CD14-positive monocyte (primary cell): Measurements from ENCODE around the gene TMEM129. TPM values are rescaled to one million over a fixed set of nuclear protein-coding genes. Genes with fewer than 3 reads are reported as not detected.
A peak's percentile ranks its signal among the peaks of the same experiment; 100 is the strongest.

Source experiments
- DNase-seq, 3 donors: peaks; one replicate each; pipeline ENCODE4 v3.0.0-alpha.2; 2011 to 2022
- H2AFZ ChIP-seq: 2 replicates; pipeline ENCODE4 v1.6.0; 2012; ENCODE audit warnings: mild to moderate bottlenecking, low read depth, low read length, inconsistent platforms; ENCODE audit not compliant: insufficient read depth, poor library complexity, severe bottlenecking
- H3K27ac ChIP-seq, 2 donors: 1 replicate in 1 of 2; 2 replicates in 1 of 2; pipeline ENCODE4 v1.5.1; 2012 to 2013; ENCODE audit warnings: low read length in 2 of 2, control low read depth in 1 of 2, inconsistent platforms in 1 of 2, low read depth in 1 of 2, mild to moderate bottlenecking in 1 of 2
- H3K27me3 ChIP-seq, 2 donors: one replicate each; pipeline versions ENCODE4 v1.6.0 to v1.6.1; 2011 to 2013; ENCODE audit warnings: low read length in 2 of 2; ENCODE audit not compliant: control insufficient read depth in 2 of 2, insufficient read depth in 2 of 2
- H3K36me3 ChIP-seq, 2 donors: replicated peaks in 1 of 2; 1 replicate in 1 of 2; 2 replicates in 1 of 2; pipeline versions ENCODE4 v1.5.1 to v1.6.1; 2012 to 2013; ENCODE audit warnings: low read length in 2 of 2, control low read depth in 1 of 2, inconsistent platforms in 1 of 2, mild to moderate bottlenecking in 1 of 2; ENCODE audit not compliant: insufficient read depth in 2 of 2, control insufficient read depth in 1 of 2
- H3K4me1 ChIP-seq, 2 donors: 1 replicate in 1 of 2; 2 replicates in 1 of 2; pipeline versions ENCODE4 v1.5.1 to v1.6.1; 2012 to 2013; ENCODE audit warnings: low read length in 2 of 2, control low read depth in 1 of 2, inconsistent platforms in 1 of 2, mild to moderate bottlenecking in 1 of 2, moderate library complexity in 1 of 2; ENCODE audit not compliant: insufficient read depth in 2 of 2, control insufficient read depth in 1 of 2
- H3K4me2 ChIP-seq: replicated peaks from 2 replicates; pipeline ENCODE3; 2012; ENCODE audit warnings: low read length, moderate library complexity, mild to moderate bottlenecking; ENCODE audit not compliant: poor library complexity, severe bottlenecking; ENCODE audit errors: extremely low read depth
- H3K4me3 ChIP-seq, 3 experiments: fragments of 200-600 bp in 1 of 3; sonication (generic) in 1 of 3; replicated peaks in 1 of 3; 1 replicate in 2 of 3; 2 replicates in 1 of 3; pipeline ENCODE4 v1.5.1; 2011 to 2013; ENCODE audit warnings: low read length in 3 of 3, mild to moderate bottlenecking in 3 of 3, control low read depth in 2 of 3, low read depth in 2 of 3, inconsistent platforms in 1 of 3, moderate library complexity in 1 of 3
- H3K79me2 ChIP-seq: 2 replicates; pipeline ENCODE4 v1.6.0; 2012; ENCODE audit warnings: mild to moderate bottlenecking, control low read depth, inconsistent platforms, low read length, moderate library complexity; ENCODE audit not compliant: insufficient read depth
- H3K9ac ChIP-seq: 2 replicates; pipeline ENCODE4 v1.6.0; 2017; ENCODE audit warnings: low read length, mild to moderate bottlenecking; ENCODE audit not compliant: insufficient read depth, poor library complexity, severe bottlenecking
- H3K9me3 ChIP-seq, 2 donors: replicated peaks in 1 of 2; 1 replicate in 1 of 2; 2 replicates in 1 of 2; pipeline versions ENCODE4 v1.5.1 to v1.6.1; 2012 to 2013; ENCODE audit warnings: low read length in 2 of 2, control low read depth in 1 of 2; ENCODE audit not compliant: control insufficient read depth in 1 of 2, insufficient read depth in 1 of 2
- H4K20me1 ChIP-seq: 2 replicates; pipeline ENCODE4 v1.6.0; 2012; ENCODE audit warnings: mild to moderate bottlenecking, low read length, control low read depth, moderate library complexity; ENCODE audit not compliant: insufficient read depth
- H3K27ac Mint-ChIP-seq, 7 donors: one replicate each; pipeline ENCODE4 v1.8.0; 2020; ENCODE audit warnings: mild to moderate bottlenecking in 7 of 7, mixed read lengths in 7 of 7, moderate library complexity in 6 of 7, inconsistent platforms in 2 of 7
- H3K27me3 Mint-ChIP-seq, 3 donors: one replicate each; pipeline ENCODE4 v1.8.0; 2021 to 2022; ENCODE audit warnings: low read depth in 3 of 3, mild to moderate bottlenecking in 3 of 3, mixed read lengths in 3 of 3, moderate library complexity in 3 of 3, inconsistent platforms in 1 of 3
- H3K36me3 Mint-ChIP-seq, 2 donors: one replicate each; pipeline ENCODE4 v1.8.0; 2020; ENCODE audit warnings: mixed read lengths in 2 of 2, inconsistent platforms in 1 of 2, mild to moderate bottlenecking in 1 of 2
- H3K4me1 Mint-ChIP-seq: one replicate; pipeline ENCODE4 v1.8.0; 2020; ENCODE audit warnings: mild to moderate bottlenecking, mixed read lengths
- H3K4me3 Mint-ChIP-seq, 2 donors: one replicate each; pipeline ENCODE4 v1.8.0; 2020; ENCODE audit warnings: mild to moderate bottlenecking in 2 of 2, mixed read lengths in 2 of 2, moderate library complexity in 1 of 2
- H3K9me3 Mint-ChIP-seq, 7 donors: one replicate each; pipeline ENCODE4 v1.8.0; 2020 to 2022; ENCODE audit warnings: mixed read lengths in 7 of 7, mild to moderate bottlenecking in 6 of 7, moderate library complexity in 6 of 7, inconsistent platforms in 2 of 7
- WGBS: methylation state at CpG from one replicate; pipeline ENCODE4 v1.1.5; 2013; ENCODE audit warnings: missing lambda C conversion rate; ENCODE audit not compliant: insufficient coverage; 5-methylcytosine and 5-hydroxymethylcytosine counted together
- intact Hi-C, 2 donors: fragments of 100-400 bp; cut with micrococcal nuclease; formaldehyde crosslinking; loops; one replicate each; pipeline versions ENCODE4 v1.15.0 to v1.15.1; 2023
- polyA plus RNA-seq, 3 donors: library from polyadenylated mRNA; depleted of rRNA in 1 of 3; unstranded in 2 of 3; stranded (reverse) in 1 of 3; fragments of 300-500 nt in 2 of 3; fragments of >200 nt in 1 of 3; fragmentation: Illumina TruSeq in 2 of 3; gene quantifications; 1 replicate in 2 of 3; 2 replicates in 1 of 3; pipeline ENCODE4 v1.2.3, GENCODE V29; 2012 to 2021
- TF ChIP-seq, protein P1 (sequence below): fragments of 200-600 bp; IDR thresholded peaks from one replicate; pipeline ENCODE4 v1.8.0; 2022; ENCODE audit warnings: antibody characterized with exemption, mild to moderate bottlenecking

Gene TMEM129
- polyA plus RNA-seq, 3 donors, result 22.4 to 40.2 (median 24.1) TPM

DNA sequence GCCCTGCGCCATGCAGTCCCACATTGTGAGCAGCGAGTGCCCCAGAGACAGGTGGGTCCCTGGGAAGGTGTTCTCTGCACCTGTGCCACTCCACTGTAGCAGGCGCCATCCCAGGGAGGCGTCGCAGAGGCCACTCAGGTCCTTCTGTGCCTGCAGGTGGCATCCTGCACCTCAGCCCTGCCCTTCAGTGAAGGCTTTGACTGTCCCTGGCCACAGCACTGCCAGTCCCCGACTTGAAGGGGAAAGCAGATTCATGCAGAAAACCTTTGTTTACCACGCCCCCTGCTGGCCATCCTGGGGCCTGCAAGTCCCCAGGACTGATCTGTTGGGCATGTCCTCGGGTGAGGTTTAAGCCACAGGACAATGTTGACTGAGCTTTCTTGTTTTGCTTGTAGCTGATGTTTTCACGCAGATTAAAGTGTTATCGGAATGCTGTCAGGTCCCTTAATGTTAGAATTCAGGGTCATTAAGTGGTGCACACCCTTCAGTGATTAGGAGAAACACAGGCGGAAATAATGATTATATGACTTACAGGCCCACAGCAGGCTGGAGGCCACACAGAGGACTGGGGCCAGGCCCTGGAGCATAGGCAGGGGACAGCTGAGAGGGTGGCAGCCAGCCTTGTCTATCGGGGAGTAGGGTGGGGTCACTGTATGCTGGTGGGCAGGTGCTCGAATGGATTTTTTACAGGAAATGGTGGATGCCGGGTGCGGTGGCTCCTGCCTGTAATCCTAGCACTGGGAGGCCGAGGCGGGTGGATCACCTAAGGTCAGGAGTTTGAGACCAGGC lies 5.2 kb upstream of the TMEM129 start:
- peak overlapping the region; percentile 66 to 89 for H3K4me3 Mint-ChIP-seq
- H3K36me3 Mint-ChIP-seq, result peaks cover 39 to 58% of the 10 kb centered on the region in 2 donors
- Histone ChIP-seq H3K79me2 (peaks cover 94% of the 10 kb centered on the region), H3K9me3 (no peaks in the 10 kb centered on the region), H3K27me3 (no peaks in the 10 kb centered on the region), H3K4me3 (peak overlapping the region in 1 of 3 experiments; percentile 80), H3K9ac (no peak overlapping the region), H3K27ac (peak overlapping the region; percentile 68 to 96), H3K4me1 (peaks cover 81 to 86% of the 10 kb centered on the region in 2 donors), H2AFZ (no peak overlapping the region), H4K20me1 (peaks cover 30% of the 10 kb centered on the region), H3K36me3 (peaks cover 29 to 38% of the 10 kb centered on the region in 2 donors), H3K4me2 (peak overlapping the region; percentile 89)
- WGBS, result 55% methylated on average over 14 of the region's 17 CpGs
- H3K27ac Mint-ChIP-seq, result peak overlapping the region; percentile 89 to 98 (median 94)
- intact Hi-C loops, result loop anchor here (1.0 to 10.0 kb wide), 5 partner anchors 33 to 288 kb away; partner anchors contain the start of gene LETM1 (in 1 of the 2)
- DNase-seq, result peak; percentile 83 to 85 (median 85)
- no peaks in the 10 kb centered on the region for H3K9me3 Mint-ChIP-seq
- TF ChIP-seq, protein P1, sequence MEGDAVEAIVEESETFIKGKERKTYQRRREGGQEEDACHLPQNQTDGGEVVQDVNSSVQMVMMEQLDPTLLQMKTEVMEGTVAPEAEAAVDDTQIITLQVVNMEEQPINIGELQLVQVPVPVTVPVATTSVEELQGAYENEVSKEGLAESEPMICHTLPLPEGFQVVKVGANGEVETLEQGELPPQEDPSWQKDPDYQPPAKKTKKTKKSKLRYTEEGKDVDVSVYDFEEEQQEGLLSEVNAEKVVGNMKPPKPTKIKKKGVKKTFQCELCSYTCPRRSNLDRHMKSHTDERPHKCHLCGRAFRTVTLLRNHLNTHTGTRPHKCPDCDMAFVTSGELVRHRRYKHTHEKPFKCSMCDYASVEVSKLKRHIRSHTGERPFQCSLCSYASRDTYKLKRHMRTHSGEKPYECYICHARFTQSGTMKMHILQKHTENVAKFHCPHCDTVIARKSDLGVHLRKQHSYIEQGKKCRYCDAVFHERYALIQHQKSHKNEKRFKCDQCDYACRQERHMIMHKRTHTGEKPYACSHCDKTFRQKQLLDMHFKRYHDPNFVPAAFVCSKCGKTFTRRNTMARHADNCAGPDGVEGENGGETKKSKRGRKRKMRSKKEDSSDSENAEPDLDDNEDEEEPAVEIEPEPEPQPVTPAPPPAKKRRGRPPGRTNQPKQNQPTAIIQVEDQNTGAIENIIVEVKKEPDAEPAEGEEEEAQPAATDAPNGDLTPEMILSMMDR, result peak; percentile 95
- peaks cover 81% of the 10 kb centered on the region for H3K4me1 Mint-ChIP-seq
- H3K27me3 Mint-ChIP-seq, result peaks cover 0 to 3% (median 0%) of the 10 kb centered on the region in 3 donors

DNA sequence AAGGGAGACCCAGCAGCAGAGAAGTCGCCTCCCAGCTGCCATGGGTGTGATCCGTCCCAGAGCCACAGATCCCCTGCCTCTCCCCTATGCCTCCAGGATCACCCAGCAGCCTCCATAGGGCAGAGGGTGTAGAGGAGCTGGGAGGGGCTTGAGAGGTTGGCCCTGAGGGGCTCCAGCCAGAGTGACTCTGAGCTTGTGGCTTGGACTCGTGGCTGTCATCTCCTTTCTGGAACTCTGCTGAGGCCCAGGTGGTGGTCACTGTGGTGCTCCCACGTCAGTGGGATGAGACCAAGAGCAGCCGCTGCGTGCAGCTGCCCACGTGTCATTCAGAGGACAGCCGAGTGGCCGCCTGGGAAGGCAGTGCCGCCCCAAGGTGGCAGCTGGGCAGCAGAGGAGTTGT lies 4.4 kb upstream of the TMEM129 start:
- Mint-ChIP-seq H3K4me3 (no peak overlapping the region), H3K36me3 (peaks cover 30 to 50% of the 10 kb centered on the region in 2 donors), H3K27ac (peak overlapping the region in 6 of 7 donors; percentile 50 to 100 (median 94)), H3K4me1 (peaks cover 81% of the 10 kb centered on the region), H3K9me3 (no peaks in the 10 kb centered on the region), H3K27me3 (peaks cover 0 to 3% (median 0%) of the 10 kb centered on the region in 3 donors)
- intact Hi-C loops, result loop anchor here in 1 of 2 donors (5.0 to 10.0 kb wide), 3 partner anchors 129 to 289 kb away; partner anchors contain the start of gene LETM1
- peaks cover 81 to 88% of the 10 kb centered on the region in 2 donors for H3K4me1 ChIP-seq
- no peaks in the 10 kb centered on the region for H3K27me3 ChIP-seq
- peaks cover 21 to 30% of the 10 kb centered on the region in 2 donors for H3K36me3 ChIP-seq
- no peak overlapping the region for H2AFZ ChIP-seq
- peaks cover 86% of the 10 kb centered on the region for H3K79me2 ChIP-seq
- H4K20me1 ChIP-seq, result peaks cover 22% of the 10 kb centered on the region
- peak overlapping the region; percentile 9 to 96 for H3K27ac ChIP-seq
- no peak for DNase-seq
- peak overlapping the region; percentile 89 for H3K4me2 ChIP-seq
- H3K9me3 ChIP-seq, result no peaks in the 10 kb centered on the region
- WGBS, result 94% methylated on average over 8 of the region's 10 CpGs
- H3K4me3 ChIP-seq, result peak overlapping the region in 1 of 3 experiments; percentile 80
- TF ChIP-seq, protein P1, result no peak
- H3K9ac ChIP-seq, result no peak overlapping the region
